HG03159 (cell line): ENCODE data around the gene SRGAP3.

Experiments
- ATAC-seq: cut with Tn5 transposase; IDR thresholded peaks from one replicate; pipeline ENCODE4 v1.9.1; 2021; ENCODE audit warnings: mild to moderate bottlenecking, moderate library complexity; ENCODE audit not compliant: unreplicated experiment

SRGAP3 gene

DNA sequence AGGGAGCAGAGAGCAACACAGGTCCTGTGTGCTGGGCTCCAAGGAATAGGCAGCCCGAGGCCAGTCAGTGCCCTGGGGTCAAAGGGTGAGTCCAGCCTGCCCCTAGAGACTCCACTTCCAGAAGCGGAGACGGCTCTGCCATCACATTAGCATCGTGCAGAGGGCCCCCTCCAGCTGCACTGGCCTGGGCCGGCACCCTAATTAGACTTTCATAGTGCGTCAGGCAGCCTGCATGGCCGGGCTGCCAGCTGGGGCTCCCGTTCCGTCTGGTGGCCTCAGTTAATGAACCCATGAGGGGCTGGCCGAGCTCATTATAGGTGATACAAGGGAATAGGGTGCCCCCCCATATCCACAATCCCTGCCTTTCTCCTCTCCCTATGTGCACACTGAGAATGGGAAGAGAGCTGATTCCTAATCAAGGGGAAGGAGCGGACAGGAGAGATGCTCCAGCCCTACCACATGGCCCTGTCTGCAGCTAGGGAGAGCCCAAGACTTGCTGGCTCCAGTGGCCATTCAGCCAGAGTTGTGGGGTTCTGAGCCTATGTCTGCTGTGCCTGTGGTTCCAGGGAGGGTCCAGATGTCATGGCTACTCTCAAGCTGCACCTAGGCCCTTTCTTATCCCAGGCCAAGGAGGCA, 128.0 kb downstream of the SRGAP3 start:
- no peak for ATAC-seq

DNA sequence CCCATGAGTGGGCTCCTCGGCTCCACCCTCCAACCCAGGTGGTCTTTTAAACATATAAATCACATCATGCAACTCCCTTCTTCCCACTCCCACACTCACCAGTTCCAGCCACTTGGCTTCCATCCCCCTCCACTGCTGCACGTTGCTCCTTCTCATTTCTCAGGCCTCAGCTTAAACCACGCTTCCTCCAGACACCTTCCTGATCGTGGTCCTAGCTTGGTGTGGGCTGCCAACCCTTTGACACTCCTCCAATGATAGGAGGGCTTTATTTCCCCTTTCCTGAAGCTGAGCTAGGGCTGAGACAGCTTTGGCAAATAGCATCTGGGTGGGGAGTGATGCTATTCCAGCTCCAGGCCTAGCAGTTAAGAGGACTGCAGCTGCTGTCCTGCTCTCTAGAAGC, 130.1 kb downstream of the SRGAP3 start:
- no peak for ATAC-seq

DNA sequence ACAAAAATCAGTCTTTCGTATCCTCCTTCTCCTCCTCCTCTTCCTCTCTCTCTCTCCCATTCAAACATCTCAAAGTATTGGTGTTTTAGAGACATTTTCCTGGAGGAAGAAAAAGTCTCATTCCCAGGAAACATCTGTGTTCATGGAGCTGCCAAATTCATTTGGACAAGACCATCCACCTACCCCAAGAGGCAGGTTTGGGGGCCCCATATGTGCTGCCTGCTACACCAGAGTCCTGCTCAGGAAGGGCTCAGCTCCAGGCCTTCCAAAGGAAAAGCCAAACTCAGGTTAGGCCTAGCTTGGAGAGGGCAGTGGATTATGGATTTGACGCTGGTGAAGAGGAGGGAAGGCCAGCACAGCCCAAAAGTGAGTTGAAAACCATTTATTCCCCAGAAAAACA, 131.2 kb downstream of the SRGAP3 start:
- ATAC-seq, result no peak

DNA sequence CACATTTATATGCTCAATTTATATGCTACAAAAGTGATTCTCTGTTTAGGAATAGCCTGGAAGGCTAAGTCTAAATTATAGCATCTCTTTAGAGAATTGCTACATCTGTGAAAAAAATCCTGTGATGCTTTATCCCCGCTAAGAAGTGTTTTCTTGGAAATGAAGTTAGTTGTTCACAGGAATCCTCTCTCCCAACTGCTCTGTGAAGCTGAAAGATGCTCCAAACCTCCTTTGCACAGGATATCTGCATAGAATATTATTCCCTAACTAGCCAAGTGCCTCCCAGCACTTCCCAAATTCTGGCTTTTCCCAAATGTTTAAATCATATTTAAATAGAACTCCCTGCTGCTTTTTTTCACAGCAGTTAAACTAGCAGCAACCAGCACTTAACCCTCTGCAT, 132.2 kb downstream of the SRGAP3 start:
- no peak for ATAC-seq

DNA sequence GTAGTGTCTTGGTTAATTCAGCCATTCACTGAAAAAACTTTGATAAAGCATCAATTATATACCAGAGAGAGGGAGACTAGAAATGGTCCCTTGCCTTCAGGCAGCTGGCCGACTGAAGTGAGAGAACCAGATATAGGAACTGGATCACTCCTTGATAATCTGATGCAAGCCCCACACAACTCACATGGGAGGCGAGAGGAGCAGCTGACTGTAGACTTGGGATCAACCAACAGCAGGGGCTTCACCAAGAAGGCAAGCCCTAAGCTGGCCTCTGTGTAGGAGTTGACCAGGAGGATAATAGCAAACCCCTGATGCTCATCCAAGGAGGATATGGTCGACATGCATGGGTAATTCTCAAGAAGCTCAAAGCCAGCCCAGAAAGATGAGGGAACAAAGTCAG, 133.1 kb downstream of the SRGAP3 start:
- ATAC-seq, result no peak

DNA sequence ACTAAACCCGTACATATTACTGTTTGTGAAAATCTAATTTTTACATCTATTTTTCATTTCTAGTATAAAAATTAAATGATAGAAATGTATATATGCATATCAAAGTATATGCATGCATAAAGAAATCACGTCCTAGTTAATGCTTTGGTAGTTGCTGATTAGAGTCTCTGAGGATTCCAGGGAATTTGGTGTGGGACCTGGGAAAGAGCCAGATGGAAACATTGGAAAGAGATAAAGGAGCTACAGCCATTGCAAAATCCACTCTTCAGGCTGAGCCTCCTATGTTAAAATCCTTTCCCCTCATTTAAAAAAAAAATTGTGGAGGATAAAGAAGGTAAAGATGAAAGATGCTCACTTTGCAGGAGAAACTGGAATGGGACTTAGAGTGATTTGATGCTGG, 134.1 kb downstream of the SRGAP3 start:
- ATAC-seq, result no peak

DNA sequence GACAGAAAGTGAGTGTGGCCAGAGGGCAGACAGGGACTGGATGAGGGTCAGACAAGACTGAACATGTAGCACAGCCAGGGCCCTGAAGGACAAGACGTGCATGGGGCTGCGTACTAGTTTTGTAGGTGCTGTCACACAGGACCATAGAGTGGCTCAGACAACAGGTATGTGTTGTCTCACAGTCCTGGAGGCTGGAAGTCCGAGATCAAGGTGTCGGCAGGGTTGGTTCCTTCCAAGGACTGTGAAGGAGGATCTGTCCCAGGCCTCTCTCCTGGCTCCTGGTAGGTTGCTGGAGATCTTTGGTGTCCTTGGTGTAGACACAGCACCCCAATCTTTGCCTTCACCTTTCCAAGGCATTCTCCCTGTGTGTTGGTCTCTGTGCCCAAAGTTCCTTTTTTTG, 136.4 kb downstream of the SRGAP3 start:
- ATAC-seq, result no peak

DNA sequence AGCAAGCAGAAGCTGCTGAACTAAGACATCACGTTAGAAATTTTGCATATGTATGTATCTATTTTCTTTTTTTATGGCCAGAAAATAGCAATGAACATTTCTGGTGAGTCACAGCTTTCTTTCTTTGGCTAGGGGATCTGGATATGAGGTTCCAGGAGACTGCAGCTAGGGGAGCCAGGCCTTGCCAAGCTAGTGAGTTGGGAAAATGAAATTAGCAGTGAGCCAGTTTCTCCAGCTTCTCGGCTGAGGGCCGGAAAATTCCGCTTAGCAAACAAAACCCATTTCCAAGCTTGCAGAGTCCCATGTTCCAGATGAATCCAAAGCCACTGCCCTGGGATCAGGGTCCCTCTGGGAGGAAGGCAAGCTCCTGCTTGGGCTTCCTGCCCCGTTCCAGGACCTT, 137.6 kb downstream of the SRGAP3 start:
- no peak for ATAC-seq

DNA sequence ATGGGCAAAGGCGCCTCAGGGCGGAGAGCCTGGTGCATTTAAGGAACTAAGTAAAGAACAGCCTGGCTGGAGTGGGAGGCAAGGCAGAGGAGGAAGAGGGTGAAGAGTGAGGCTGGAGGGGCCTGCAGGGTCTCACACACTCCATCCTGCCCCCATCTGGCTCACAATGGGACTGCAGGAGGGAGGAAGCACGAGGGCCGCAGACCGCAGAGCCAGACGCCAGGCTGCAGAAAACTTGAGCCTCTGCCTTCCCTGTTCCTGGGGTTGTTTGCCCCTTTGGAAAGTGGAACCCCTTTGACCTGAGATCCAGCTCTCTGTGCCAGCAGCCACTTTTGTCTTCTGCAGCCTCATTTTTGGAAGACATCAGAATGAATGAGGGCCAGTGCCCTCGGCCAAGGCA, 138.0 kb downstream of the SRGAP3 start:
- no peak for ATAC-seq

DNA sequence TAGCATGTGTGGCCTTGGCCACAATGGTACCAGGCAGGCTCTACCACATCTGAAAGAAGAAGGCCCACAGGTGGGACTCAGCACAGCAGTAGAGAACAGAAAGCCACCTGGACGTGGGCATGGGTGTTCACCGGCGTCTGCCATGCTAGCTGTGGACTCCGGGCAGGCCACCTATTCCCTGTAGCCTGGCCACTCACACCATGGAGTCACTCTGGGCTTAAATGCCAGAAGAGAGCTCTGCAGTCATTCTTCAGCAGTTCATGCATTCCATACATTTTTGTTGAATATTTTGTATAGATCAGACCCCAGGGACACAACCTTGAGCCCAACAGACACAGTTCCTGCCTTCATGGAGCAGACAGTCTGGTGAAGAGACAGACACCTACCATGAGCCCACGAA, 138.6 kb downstream of the SRGAP3 start:
- ATAC-seq, result no peak

DNA sequence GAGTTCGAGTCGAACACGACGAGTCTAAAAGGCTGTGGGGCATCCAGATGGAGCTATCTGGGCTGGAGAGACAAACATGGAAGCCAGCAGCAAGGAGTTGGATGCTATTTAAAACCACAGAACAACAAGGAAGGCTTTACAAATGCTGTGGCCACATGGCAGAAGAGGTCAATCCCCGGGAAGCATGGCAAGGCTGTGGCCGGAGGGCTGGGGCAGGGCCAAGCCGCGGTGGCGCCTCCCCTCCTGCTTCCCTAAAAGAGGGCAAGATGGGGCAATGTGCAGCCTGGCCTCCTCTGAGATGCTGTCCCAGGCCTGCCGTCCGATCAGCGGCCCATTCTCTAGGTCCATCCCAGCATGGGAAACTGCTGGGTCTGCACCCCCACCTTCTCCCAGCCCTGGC, 139.1 kb downstream of the SRGAP3 start:
- ATAC-seq, result no peak

DNA sequence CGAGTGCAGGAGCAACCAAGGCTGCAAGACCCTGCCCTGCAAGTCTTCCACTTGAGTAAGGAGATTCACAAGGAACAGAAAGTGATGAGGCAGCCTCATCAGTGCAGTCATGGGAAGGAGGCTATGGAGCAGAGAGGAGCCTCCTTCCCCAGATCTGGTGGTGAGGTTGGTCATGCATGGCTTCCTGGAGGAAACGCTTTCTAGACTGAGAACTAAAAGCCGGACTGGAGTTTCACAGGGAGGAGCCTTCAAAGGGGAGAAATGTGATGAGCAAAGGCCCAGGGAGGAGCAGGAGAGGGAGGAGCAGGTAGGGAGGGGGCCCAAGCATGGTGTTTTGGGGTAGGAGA, 139.9 kb downstream of the SRGAP3 start:
- no peak for ATAC-seq

DNA sequence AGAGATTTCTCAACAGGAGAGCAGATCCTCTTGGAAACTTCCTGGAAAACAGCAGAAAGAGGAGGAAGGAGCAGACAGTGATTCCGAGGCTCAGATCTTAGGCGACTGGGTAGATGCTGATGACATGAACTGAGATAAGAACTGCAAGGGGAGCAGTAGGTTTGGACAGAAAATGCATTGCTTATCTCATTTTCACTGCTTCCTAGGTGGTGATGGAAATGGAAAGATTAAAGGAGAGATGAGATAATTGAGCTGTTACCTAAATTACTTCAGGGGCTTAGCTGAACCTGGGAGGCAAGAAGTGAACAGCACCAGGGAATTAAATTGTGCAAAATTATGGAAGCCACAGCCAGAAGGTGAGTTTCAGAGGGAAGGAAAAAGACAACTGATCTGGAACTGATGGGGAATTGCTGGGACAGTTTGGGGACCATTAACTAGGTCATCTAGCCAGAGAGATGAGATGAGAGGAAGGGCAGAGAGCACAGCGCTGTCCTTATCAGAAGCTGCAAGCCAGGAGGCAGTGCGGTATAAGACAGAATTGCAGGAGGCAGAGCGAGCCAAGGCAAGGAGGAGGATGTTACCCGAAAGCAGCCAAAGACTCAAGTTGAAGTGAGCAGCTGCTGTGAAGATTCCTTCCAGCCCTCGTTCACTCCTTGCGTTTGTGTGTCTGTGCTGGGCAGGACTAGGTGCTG, 140.4 kb downstream of the SRGAP3 start:
- ATAC-seq, result no peak

DNA sequence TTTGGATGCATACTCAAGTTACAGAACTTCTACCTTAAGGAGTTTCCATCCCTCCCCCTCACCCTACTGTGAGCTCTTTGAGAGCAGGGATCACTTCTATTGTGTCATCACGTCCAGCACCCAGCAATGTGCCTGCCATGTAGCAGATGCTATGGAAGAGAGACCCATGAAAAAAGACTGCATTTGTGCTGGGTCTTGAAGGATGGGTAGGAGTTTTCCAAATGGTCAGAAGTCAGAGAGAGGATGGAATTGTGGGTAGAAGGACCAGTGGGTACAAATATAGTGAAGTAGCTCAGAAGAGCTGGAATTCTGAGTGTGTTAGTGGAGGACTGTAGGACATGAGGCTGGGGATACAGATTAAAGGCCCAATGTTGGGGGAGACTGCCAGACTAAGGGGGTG, 141.7 kb downstream of the SRGAP3 start:
- no peak for ATAC-seq

DNA sequence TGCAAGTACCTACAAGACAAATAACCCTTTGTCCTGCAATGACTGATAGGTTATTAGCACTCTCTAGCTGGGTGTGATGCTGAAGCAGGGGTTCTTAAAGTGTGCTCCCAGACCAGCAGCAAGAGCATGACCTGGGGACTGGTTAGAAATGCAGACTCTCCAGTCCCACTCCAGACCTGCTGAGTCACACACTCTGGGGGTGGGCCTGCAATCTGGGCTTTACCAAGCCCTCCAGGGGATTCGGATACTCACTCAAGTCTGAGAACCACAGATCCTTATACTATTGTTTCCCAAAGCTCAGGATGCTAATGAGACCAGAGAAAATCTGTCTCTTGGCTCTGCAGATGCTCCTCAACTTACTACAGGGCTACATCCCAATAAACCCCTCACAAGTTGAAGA, 144.0 kb downstream of the SRGAP3 start:
- no peak for ATAC-seq

DNA sequence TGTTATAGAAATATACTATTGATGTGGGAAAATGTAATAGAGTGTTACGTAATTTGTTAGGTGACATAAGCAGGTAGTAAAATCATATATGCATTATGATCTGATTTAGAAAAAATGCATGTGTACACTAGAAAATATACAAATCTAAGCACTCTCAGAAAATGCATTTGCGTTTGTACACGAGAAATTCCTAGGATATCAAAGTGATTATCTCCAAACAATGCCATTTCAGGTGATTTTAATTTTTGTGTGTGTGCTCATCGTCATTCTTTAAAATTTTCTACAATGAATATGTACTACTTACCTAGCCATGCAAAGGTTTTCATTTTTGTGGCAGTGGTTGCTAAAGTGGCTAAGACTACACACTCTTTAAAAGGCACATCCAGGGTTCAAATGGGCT, 145.3 kb downstream of the SRGAP3 start:
- no peak for ATAC-seq

DNA sequence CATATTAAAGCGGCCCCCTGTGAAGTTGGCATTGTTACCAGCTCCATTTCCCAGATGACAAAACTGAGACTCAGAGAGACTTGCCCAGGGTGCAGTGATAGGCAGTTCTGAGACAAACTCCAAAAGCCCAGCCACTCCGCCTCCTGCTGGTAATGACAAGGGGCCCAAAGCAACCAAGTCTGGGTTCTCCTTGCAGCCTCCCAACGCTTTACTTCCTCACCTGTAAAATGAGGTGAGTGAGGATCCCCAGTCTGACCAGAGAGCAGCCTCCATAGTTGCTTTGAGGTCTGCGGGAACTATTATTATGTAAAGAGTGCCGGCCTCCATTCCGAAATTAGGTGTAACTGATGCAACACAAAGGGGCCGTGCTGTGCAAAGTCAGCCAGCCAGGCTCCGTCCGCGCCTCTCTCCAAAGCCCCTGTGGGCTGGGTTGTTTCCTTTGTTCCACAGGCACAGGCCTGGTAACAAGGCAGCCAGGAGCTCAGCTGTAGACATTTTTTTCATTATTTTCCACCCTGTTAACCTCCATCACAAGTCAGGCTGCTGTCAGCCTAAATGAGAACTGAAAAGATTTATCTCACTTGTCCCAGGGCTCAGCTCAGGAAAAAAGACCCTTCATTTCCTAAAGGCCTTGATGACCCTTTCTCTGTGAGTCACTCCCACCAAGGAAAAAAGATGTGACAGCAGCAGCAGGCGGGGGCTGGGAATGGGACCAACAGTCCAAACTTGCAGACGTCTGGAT, 147.0 kb downstream of the SRGAP3 start:
- no peak for ATAC-seq

DNA sequence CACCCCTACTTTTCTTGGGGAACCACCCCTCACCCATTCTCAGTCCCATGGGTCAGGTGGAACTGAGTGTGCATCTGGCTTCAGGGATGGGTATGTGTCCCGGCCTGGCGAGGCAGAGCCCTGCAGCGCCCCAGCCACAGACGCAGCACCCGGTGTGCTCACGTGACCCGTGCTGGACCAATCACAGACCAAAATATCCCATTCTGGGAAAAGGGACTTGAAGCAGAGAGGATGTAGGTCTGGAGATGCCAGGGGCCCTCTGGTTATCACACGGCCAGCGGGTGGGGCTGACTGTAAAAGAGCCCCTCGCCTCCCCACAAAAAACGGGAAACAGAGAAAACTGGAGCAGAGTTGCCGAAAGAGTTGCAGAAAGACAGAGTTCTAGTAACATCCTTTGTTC, 148.2 kb downstream of the SRGAP3 start:
- ATAC-seq, result no peak

DNA sequence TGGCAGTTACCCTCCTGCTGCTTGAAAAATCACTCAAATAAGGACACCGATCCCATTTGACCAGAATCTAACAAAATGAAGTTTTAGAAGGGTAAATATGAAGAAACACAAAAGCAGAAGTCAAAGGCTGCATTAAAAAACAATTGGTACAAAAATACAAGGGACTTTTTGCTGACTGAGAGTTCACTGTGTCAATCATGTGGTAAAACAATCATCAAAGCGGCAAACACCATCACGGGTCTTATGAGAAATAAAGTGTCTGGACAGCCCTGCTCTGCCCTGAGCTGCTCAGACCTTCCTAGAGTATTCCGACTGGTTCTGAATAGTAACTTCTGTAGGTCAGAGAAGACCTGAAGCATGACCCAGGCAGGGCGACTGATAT, 148.9 kb downstream of the SRGAP3 start:
- ATAC-seq, result no peak

DNA sequence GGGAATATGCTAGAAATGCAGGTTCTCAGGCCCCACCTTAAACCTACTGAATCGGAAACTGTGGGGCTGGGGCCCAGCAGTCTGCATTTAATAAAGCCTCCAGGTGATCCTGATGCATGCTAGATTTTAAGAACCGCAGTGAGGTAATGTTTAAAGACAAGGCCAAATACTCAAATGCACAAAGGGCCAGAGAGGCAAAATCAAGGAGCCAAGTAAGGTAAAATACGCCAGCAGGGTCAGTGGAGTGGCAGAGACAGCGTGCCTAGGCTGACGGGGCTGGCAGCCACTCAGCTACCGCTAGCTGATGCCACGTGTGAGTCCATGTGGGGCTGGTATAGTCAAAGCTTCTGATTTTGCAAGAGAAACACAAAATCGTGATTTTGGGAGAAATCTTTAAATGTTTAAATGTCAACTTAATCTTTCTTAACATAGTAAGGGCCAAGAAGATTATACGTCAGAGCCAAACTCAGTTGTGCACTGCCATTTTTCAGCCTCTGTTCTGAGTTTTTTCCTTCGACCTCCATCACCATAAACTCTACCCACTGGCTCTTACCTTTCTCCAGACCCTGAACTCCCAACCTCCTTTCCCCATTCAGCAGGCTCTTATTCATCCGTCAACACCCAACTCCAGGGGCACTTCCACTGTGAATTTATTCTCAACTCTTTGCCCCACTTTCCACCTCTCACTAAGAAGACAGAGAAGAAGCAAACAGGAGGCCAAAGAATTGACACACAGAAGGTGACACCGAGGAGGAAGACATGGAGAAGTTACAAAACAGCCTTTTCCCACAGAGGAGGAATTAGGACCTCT, 149.5 kb downstream of the SRGAP3 start:
- ATAC-seq, result no peak
